Kidney (tissue), 14 donors: ENCODE results near the gene KLHL40. TPM values are rescaled to one million over a fixed set of nuclear protein-coding genes. Genes with fewer than 3 reads are reported as not detected.
A peak's percentile ranks its signal among the peaks of the same experiment; 100 is the strongest.

Source experiments
- DNase-seq, 5 donors: peaks; one replicate each; pipeline ENCODE4 v3.0.0-alpha.2; 2013 to 2020
- FAIRE-seq: peaks from 2 replicates; lab custom pipeline; 2012; peaks lifted over from hg19 to GRCh38; lab: Jason Lieb, UNC
- H3K27ac ChIP-seq, 2 donors: one replicate each; pipeline ENCODE4 v1.7.0; 2013; ENCODE audit warnings: low read depth in 2 of 2, low read length in 2 of 2, inconsistent platforms in 1 of 2
- H3K27me3 ChIP-seq: one replicate; pipeline ENCODE4 v1.7.1; 2013; ENCODE audit warnings: low read length, inconsistent platforms; ENCODE audit not compliant: control insufficient read depth, insufficient read depth
- H3K36me3 ChIP-seq, 3 donors: one replicate each; pipeline versions ENCODE4 v1.7.0 to v1.7.1; 2013; ENCODE audit warnings: low read length in 3 of 3, control low read depth in 1 of 3, inconsistent platforms in 1 of 3; ENCODE audit not compliant: insufficient read depth in 3 of 3, control insufficient read depth in 2 of 3
- H3K4me1 ChIP-seq, 3 donors: one replicate each; pipeline versions ENCODE4 v1.7.0 to v1.7.1; 2013; ENCODE audit warnings: low read length in 3 of 3, inconsistent platforms in 1 of 3, low read depth in 1 of 3; ENCODE audit not compliant: control insufficient read depth in 2 of 3, insufficient read depth in 2 of 3
- H3K4me3 ChIP-seq, 3 donors: one replicate each; pipeline versions ENCODE4 v1.7.0 to v1.8.1; 2013; ENCODE audit warnings: low read length in 3 of 3, control low read depth in 1 of 3, inconsistent platforms in 1 of 3
- H3K9ac ChIP-seq, 3 donors: one replicate each; pipeline versions ENCODE4 v1.7.0 to v1.7.1; 2013; ENCODE audit warnings: low read length in 3 of 3, control low read depth in 1 of 3, inconsistent platforms in 1 of 3
- H3K9me3 ChIP-seq, 3 donors: one replicate each; pipeline versions ENCODE4 v1.7.0 to v1.7.1; 2013; ENCODE audit warnings: low read length in 3 of 3, control low read depth in 1 of 3, inconsistent platforms in 1 of 3; ENCODE audit not compliant: control insufficient read depth in 2 of 3, insufficient read depth in 1 of 3
- CTCF ChIP-seq: IDR thresholded peaks from 3 replicates; pipeline ENCODE4 v1.5.1; 2012; ENCODE audit warnings: mild to moderate bottlenecking, moderate library complexity, borderline replicate concordance; ENCODE audit not compliant: insufficient read depth; ENCODE audit errors: extremely low read depth
- intact Hi-C: fragments of 100-400 bp; cut with DNase I; formaldehyde crosslinking; loops from one replicate; pipeline ENCODE4 v1.11.1; 2022
- polyA plus RNA-seq: library from polyadenylated mRNA; stranded (reverse); fragments of 350-450 nt; fragmentation: Illumina TruSeq; extraction: RNeasy Lipid Tissue Mini Kit (QIAGEN cat#74804); gene quantifications from one replicate; pipeline ENCODE4 v1.2.3, GENCODE V29; 2014; ENCODE audit warnings: low read depth, low replicate concordance; ENCODE audit not compliant: insufficient read depth
- total RNA-seq: library from RNA; stranded (reverse); fragmentation: NEBNext Ultra II Directional; extraction: Animal tissue kit (Norgen Biotek cat#: 25700); gene quantifications from one replicate; pipeline ENCODE4 v1.2.1, GENCODE V29; 2021
- donor health status: control.
- donor health status: control.
- donor health status: control.
- donor health status: control.
- donor health status: control.
- donor health status: DM: yes; HTN: yes; CAD: no.
- donor health status: Normal renal cell carcinoma (clear cell type).

KLHL40 gene
- total and polyA plus RNA-seq, 2 donors from 2014 or later: not detected

- peaks cover 0 to 23% (median 10%) of the 10 kb centered on the region in 3 donors for H3K4me1 ChIP-seq
- H3K4me3 ChIP-seq: peak overlapping the region in 2 of 3 donors; percentile 58 to 61
- no peak for FAIRE-seq
- intact Hi-C loops: no loop called here
- H3K36me3 ChIP-seq: no peaks in the 10 kb centered on the region
- no peak overlapping the region for H3K27ac ChIP-seq
- TF ChIP-seq CTCF: no peak
- H3K27me3 ChIP-seq: no peaks in the 10 kb centered on the region
- no peaks in the 10 kb centered on the region for H3K9me3 ChIP-seq
- H3K9ac ChIP-seq: peak overlapping the region in 1 of 3 donors; percentile 61
- DNase-seq: peak in 1 of 5 donors; percentile 62
Observed at GRCh38 chr3:42653303-42653559, 32.1 kb upstream of the KLHL40 start.

GRCh38 chr3:42653560-42654330, 31.6 kb upstream of the KLHL40 start, which contains the start of gene ZBTB47:
Gene ZBTB47 (plus strand): TSS chr3:42653697. CDS start chr3:42658356, 4,659 bp downstream.
- no peaks in the 10 kb centered on the region for H3K27me3 ChIP-seq
- intact Hi-C loops: no loop called here
- H3K36me3 ChIP-seq: no peaks in the 10 kb centered on the region
- H3K9ac ChIP-seq: peak within 1 kb of the TSS in 2 of 3 donors; percentile 73 to 77
- DNase-seq (peak; percentile 18 to 91 (median 65)), FAIRE-seq (no peak)
- peak within 1 kb of the TSS; percentile 63 to 74 for H3K27ac ChIP-seq
- peak within 1 kb of the TSS; percentile 33 to 61 (median 58) for H3K4me3 ChIP-seq
- no peaks in the 10 kb centered on the region for H3K9me3 ChIP-seq
- peaks cover 0 to 23% (median 10%) of the 10 kb centered on the region in 3 donors for H3K4me1 ChIP-seq
- no peak for TF ChIP-seq CTCF

- peak; percentile 81 to 90 (median 85) for DNase-seq
- peak overlapping the region in 2 of 3 donors; percentile 64 to 73 for H3K9ac ChIP-seq
- H3K4me1 ChIP-seq: peaks cover 0 to 23% (median 10%) of the 10 kb centered on the region in 3 donors
- H3K27ac ChIP-seq: peak overlapping the region; percentile 63 to 74
- intact Hi-C loops: no loop called here
- no peaks in the 10 kb centered on the region for H3K36me3 ChIP-seq
- H3K9me3 ChIP-seq: no peaks in the 10 kb centered on the region
- FAIRE-seq: no peak
- TF ChIP-seq CTCF: no peak
- H3K4me3 ChIP-seq: peak overlapping the region; percentile 21 to 61 (median 58)
- no peaks in the 10 kb centered on the region for H3K27me3 ChIP-seq
Observed at GRCh38 chr3:42654331-42655201, 30.8 kb upstream of the KLHL40 start.
